GM21381 (cell line): Measurements from ENCODE around the gene CRHR1.

Experiments
- ATAC-seq: cut with Tn5 transposase; IDR thresholded peaks from one replicate; pipeline ENCODE4 v1.9.1; 2021; ENCODE audit warnings: mild to moderate bottlenecking, moderate library complexity; ENCODE audit not compliant: unreplicated experiment

CRHR1 gene

GRCh38 chr17:45841883-45842525 lies 57.9 kb downstream of the CRHR1 start:
- ATAC-seq = no peak

- ATAC-seq = no peak
These were observed 59.6 kb downstream of the CRHR1 start for GRCh38 chr17:45843722-45844121.

DNA sequence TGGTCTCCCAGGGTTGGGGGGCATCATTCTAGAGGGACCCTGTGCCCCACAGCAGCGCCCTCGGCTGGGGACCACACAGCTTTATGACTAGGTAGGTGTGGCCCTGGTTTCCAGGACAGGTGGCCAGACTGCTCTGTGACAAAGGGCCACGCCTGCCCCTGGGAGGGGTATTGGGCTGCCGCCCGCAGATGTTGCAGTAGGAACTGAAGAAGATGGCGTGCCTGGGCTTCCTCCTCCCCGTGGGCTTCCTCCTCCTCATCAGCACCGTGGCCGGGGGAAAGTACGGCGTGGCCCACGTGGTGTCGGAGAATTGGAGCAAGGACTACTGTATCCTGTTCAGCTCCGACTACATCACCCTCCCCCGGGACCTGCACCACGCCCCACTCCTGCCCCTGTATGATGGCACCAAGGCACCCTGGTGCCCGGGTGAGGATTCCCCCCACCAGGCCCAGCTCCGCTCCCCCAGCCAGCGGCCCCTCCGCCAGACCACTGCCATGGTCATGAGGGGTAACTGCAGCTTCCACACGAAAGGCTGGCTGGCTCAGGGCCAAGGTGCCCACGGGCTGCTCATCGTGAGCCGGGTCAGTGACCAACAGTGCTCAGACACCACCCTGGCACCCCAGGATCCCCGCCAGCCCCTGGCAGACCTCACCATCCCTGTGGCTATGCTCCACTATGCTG lies 60.7 kb downstream of the CRHR1 start, which contains the start of gene SPPL2C:
Gene SPPL2C, plus strand, starts transcription at position 187 of the 681 bp plus-strand sequence. Its CDS starts 26 bp downstream, at position 213.
- ATAC-seq = no peak

DNA sequence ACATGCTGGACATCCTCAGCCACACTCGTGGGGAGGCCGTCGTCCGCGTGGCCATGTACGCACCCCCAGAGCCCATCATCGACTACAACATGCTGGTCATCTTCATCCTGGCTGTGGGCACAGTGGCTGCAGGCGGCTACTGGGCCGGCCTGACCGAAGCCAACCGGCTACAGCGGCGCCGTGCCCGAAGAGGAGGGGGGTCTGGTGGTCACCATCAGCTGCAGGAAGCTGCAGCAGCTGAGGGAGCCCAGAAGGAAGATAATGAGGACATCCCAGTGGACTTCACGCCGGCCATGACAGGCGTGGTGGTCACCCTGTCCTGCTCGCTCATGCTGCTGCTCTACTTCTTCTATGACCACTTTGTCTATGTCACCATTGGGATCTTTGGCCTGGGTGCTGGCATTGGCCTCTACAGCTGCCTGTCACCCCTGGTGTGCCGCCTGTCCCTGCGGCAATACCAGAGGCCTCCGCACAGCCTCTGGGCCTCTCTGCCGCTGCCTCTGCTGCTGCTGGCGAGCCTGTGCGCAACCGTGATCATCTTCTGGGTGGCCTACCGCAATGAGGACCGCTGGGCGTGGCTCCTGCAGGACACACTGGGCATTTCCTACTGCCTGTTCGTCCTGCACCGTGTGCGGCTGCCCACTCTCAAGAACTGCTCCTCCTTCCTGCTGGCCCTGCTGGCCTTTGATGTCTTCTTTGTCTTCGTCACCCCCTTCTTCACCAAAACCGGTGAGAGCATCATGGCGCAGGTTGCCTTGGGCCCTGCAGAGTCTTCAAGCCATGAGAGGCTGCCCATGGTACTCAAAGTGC lies 61.5 kb downstream of the CRHR1 start:
- ATAC-seq = no peak

GRCh38 chr17:45846223-45846622 lies 62.1 kb downstream of the CRHR1 start:
- no peak for ATAC-seq

GRCh38 chr17:45846646-45847045 lies 62.5 kb downstream of the CRHR1 start:
- ATAC-seq = no peak

DNA sequence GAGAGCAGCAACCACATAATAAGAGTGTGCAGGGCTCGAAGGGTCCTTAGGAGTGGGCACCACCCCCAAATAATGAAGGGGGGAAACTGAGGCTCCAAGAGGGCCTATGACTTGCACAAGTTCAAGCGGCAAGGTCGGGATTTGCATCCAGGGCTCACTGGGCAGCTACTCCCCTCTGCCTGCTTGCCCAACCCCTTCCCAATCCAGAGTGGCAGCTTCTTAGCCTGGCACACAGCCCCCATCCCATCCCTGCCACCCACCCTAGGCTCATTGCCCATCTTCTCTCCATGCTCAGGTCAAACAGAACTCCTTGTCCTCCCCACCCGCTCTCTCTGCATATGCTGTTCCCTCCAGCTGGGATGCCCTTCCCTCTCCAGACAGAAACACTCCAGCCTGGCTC lies 63.0 kb downstream of the CRHR1 start:
- no peak for ATAC-seq

GRCh38 chr17:45847747-45848146 lies 63.6 kb downstream of the CRHR1 start:
- no peak for ATAC-seq

GRCh38 chr17:45848405-45848804 lies 64.3 kb downstream of the CRHR1 start:
- ATAC-seq = no peak

GRCh38 chr17:45848868-45849535 lies 64.9 kb downstream of the CRHR1 start:
- ATAC-seq = no peak

- no peak for ATAC-seq
These were observed 65.4 kb downstream of the CRHR1 start for GRCh38 chr17:45849536-45849990.

- no peak for ATAC-seq
These were observed 65.9 kb downstream of the CRHR1 start for GRCh38 chr17:45850011-45850410.

- no peak for ATAC-seq
These were observed 66.3 kb downstream of the CRHR1 start for GRCh38 chr17:45850468-45850867.

- no peak for ATAC-seq
These were observed 66.9 kb downstream of the CRHR1 start for GRCh38 chr17:45851022-45851421.

- no peak for ATAC-seq
These were observed 67.3 kb downstream of the CRHR1 start for GRCh38 chr17:45851464-45851863.

DNA sequence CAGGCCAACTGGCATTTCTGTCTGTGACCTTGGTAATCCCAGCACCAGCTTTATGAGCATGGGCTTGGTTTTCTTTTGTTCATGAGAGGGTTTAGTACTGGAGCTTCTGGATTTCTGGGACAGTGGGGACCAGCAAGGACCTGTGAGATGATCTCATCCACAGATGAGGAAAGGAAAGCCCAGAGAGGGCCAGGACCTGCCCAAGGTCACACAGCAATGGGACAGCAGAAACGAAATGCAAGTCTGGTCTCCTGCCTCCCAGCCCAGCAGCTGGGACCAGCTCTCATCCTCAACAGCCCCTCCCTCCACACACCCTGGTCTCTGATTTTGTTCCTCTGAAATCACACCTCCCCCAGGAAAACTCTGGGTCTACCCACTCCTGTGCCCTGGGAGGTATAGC lies 67.8 kb downstream of the CRHR1 start:
- ATAC-seq = no peak

- ATAC-seq = no peak
These were observed 68.6 kb downstream of the CRHR1 start for GRCh38 chr17:45852535-45853297.

- ATAC-seq = no peak
These were observed 70.1 kb downstream of the CRHR1 start for GRCh38 chr17:45854209-45854608.

GRCh38 chr17:45855691-45856336 lies 71.7 kb downstream of the CRHR1 start:
- no peak for ATAC-seq
